Measurements from ENCODE around the gene EGF.

- TF ChIP-seq POLR2AphosphoS5 (IDR thresholded peaks at IDR 0.05; ENCODE audit: borderline replicate concordance, low read depth, low read length) (no peak), EZH2 (IDR thresholded peaks at IDR 0.05) (no peak)
Observed at GRCh38 chr4:109908731-109909130, 4.0 kb upstream of the EGF start.

Measured in SK-N-MC (cell line).